COLO668 (cell line): ENCODE measurements around the gene FAM240A.
"Not testable (repeated sequence)": the region's sequence is repeated elsewhere in the genome, so short reads cannot be mapped to it uniquely, and the experiment has no call there.

Experiments used
- DNase-seq: peaks from one replicate; lab custom pipeline; 2025; ENCODE audit not compliant: unreplicated experiment; lab: John Stamatoyannopoulos, UW

FAM240A gene

DNA sequence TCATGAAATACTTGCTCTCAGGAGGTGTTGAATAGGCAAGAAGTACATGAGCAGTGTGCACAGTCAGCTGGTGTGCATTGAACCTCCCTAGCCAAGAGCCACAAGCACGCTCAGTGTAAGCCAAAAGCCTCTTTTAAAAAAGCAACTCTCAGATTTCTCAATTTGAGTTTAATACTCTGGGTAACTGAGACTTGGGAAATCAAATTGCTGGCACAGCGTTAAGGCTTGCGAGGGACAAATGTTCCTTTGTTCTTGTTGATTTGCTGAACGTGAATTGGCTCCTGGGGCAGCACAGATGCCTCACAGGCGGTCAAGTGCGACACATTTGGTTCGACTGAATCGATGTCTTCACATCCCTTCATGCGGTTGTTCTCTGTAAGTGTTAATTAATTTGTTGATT lies at the start of gene FAM240A:
Gene FAM240A (plus strand): TSS at position 202 of the 400 bp plus-strand sequence. CDS start 159 bp downstream, at position 361.
- no peak for DNase-seq

DNA sequence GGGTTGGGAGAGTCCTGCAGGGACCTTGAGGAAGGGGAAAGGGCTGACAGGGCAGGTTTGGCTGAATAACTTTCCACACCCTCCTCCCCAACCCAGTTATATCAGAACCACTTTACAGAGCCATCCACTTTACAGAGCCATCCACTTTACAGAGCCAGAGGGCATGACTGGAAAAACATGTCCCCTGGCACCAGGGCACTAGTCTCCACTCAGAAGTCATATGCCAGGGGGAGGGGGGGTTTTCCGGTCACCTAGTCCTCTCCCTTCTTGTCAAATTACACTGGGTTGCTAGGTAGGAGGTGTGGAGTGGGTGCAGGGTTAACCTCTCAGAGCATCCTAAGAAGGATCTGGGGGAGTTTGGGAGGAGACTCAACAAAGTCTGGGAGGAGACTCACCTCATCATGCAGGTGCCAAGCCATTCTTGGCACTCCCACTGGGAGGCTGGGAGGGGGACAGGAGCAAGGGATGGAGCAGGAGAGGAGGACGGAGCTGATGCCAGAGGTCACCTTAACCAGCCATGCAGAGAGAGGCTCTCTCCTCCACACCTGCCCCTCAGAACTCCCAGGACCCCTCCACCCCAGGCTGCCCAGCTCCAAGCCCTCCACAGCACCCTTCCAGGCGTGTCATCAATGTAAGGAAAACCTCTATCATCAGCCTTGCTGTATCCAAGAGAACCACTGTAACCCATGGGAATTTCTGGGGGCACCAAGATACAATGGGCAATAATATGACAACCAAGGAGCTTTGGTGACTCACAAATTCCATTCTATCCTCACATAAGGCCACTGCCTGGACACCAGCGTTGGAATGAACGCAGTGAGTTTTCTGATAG lies 47.9 kb upstream of the FAM240A start:
- no peak for DNase-seq

DNA sequence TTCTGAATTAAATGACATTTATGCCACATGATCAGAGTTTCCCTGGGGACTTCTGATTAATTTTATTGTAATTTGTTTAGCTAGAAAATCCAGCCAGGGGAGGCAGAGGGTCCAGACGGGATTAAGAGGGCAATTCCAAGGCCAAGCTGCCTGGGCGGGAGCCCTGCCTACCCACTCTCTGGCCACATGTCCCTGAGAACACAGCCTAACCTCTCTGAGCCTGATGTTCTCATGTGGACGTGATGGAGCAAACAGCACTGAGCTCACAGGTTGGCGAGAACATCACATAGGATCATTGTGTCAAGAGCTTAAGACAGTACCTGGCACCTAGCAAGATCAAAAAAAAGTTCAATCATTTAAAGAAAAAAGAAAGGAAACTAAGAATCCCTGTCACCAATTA lies 47.2 kb upstream of the FAM240A start:
- no peak for DNase-seq

DNA sequence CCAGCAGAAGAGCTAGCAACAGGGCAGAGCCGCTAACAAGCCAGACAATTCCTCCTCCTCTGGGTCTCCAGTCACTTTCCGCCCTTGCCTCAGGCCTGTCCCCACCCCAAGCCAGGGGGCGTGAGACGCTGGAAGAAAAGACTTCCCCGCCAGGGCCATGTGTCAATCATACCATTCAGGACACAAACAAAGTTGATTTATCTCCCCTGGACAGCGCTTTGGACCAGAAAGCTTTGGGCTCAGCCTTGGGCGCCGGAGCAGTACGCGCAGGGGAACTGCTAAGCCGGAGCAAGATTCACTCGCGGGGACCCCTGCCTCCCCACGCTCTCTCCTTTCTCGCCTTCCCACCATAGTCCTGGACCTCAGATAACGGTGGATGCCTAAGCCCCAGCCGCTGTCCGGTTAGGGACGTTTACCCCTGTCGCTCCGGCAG lies 46.7 kb upstream of the FAM240A start:
- no peak for DNase-seq

DNA sequence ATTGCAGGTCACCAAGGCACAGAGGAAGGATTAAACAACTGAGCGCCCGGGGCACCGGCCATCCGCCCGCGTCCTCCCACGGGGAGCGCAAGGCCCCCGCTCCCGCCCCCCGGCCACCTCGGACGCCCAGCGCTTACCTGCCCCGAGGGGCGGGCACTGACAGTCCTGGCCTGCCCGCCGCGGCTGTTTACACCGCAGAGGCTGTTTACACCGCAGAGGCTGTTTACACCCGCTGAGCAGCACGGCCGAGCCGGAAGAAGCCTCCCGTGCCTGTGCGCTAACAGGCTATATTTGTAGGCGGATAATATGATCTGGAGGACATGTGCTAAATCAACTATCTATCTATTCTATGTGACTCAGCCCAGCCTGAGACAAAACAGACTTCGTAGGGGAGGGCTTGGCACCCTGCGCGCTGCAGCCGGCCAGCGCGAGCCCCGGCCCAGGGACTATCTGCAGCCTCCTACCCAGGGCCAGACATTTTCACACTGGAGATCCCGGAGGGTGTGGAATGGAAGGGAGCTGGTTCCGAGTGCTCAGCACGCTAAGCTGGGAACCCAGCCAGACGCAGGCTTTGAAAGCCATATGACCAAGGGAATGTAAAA lies 46.2 kb upstream of the FAM240A start, which contains the start of gene LRRC2:
Gene LRRC2 (minus strand): TSS at position 263 of the 602 bp plus-strand sequence. CDS start 14,711 bp downstream, outside the sequence.
- peak; percentile 30 for DNase-seq

DNA sequence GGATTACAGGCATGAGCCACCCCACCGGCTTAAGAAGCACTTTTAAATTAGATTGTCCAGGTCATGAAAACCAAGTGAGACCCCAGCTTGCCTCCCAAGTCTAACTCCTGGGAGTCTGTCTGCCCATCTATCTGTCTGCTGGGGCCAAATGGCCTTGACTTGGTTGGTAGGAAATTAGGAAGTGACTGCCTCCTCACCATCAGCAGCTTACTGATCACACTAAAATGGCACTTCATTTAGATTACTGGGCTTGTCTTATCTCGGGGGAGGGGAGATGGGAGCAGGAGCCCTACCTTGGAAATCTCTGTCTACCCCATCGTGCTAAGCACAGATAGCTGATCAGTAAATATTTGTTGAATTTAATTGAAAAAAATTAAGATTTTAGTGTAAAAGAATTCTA lies 40.6 kb upstream of the FAM240A start:
- no peak for DNase-seq

DNA sequence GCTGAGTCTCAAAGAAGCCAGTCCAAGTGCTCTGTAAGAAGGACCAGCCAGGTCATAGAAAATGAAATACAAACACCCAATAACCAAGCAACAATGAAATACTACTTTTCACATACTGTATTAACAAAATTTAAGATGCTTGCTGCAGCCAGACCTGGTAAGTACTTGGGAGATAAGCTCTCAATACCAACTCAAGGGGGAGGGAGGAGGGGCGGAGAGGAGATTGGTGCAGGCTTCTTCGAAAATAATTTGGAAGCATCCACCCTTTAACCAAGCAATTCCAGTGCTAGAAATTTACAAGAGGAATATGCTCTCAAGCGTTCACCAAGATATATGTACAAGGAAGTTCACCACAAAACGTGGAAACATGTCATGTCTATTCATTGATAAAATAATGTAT lies 38.6 kb upstream of the FAM240A start:
- no peak for DNase-seq

DNA sequence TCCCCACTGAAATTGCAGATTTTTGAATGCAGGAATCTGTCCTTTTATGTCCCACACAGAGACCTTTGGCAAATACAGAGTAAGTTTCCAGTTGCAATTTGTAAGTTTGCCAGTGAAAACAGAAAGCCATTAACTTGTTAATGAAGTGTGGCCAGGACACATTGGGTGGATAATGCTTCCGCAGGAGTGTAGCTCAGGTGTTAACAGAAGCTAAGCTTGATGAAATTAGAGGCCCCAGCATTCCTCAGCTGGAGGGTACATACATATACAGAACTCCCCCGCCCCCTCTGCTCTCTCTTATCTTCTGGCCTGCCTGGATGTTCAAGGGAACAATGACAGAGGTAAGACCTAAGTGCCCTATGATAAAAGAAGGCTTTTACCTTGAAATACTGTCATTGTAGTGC lies 38.1 kb upstream of the FAM240A start:
- DNase-seq: no peak

DNA sequence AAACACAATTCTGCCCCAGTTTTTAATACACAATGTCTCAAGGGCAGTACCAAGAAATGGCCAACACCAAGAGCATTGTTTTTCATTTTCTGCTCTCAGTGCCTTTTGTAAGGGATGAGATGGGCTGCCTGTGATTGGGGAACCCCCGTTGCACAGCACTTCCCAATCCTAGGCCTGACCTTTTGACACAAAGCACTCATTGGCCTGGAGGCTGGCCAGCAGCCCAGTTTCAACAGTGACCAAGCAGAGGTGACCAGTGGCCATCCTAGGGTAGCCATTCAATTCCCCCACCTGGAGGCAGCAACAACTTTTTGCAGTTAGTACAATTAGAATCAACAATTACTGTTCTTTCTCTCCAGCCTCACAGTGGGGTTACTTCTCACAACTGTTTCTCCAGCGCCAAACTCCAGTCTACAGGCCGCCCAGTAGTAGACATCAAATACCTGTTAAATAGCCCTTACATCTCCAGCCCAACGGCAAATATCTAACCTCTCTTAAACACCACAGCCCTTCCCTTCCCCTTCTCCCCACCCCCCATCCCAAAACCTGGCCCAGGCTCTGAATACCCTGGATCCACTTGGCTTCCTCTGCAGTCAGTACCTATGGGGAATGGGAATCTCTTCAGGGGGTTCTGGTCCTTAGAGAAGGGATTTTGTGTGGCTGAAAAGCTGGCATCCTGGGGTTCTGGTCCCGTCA lies 37.3 kb upstream of the FAM240A start:
- DNase-seq: no peak

DNA sequence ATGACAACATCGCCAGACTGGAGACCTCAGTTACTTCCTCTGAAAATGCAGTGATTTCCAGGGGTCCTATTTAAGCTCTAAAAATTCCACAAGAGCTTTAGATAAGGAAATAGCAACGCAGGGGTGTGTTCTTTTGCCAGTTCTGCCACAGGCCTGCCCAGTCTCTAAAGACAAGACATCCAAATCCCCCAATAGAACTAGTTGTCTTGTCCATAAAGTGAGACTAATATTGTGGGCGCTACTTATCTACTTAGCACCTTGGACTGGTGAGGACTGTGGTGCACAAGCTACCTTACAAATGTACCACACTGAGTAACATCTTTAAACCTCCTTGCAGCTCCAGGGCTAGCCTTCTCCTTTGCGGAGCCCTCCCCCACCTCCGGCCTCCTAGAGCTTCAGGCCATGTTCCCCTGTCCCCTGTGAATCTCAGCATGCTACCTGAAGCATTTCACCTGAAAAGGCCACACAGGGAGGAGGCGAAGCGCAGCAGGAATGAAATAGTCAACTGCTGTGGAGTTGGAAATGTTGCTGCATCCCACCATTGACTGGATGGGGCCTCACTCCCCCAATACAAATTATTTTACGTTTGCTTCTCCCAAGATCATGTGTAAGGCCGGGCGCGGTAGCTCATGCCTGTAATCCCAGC lies 36.6 kb upstream of the FAM240A start:
- DNase-seq: no peak

DNA sequence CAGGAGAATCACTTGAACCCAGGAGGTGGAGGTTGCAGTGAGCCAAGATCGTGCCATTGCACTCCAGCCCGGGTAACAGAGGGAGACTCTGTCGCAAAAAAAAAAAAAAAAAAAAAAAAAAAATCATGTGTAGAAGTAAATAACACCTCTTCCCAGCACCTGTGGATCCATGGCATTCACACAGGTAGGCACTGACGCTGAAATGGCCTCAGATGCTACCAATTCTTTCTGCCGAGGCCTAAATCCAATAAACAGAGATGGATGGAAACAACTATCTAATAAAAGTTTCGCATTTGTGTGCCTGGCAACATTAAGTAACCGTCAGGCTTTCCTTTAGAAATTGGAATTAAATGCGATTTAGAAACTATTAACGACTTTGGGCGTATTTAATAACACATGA lies 35.9 kb upstream of the FAM240A start:
- DNase-seq: no peak

DNA sequence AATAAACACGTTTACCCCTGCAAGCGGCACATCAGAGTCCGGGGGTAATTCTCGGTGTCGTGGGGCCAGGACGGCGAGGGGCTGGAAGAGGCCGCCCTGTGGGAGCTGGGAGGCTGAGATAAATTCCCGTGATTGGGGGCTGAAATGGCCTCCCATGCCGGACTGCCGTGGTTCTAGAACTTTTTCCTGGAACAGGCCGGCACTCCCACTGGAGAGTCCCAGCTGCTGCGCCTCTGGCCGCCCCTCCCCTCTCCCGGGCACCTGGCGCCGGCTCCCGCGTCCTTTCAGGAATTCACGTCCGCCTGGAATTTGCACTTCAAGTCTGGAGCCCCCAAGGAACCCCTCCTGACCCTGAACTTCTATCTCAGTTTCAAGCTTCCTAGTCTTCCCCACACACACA lies 35.4 kb upstream of the FAM240A start:
- DNase-seq: no peak

DNA sequence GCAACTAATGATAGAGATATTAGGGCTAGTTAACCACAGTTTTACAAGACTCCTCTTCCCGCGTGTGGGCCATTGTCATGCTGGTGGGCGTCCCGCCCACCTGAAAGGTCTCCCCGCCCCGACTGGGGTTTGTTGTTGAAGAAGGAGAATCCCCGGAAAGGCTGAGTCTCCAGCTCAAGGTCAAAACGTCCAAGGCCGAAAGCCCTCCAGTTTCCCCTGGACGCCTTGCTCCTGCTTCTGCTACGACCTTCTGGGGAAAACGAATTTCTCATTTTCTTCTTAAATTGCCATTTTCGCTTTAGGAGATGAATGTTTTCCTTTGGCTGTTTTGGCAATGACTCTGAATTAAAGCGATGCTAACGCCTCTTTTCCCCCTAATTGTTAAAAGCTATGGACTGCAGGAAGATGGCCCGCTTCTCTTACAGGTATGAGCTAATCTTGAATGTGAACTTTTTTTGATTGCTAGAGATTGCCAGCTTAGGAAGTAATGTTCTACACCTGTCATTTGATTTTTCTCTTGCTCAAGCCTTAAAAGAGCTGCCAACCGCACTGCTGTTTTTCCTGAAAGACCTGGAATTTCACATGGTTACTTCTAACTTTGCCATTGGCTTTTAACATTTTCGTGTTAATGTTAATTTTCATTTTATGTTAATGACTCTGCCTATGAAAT lies 34.6 kb upstream of the FAM240A start:
- not testable (repeated sequence) for DNase-seq

DNA sequence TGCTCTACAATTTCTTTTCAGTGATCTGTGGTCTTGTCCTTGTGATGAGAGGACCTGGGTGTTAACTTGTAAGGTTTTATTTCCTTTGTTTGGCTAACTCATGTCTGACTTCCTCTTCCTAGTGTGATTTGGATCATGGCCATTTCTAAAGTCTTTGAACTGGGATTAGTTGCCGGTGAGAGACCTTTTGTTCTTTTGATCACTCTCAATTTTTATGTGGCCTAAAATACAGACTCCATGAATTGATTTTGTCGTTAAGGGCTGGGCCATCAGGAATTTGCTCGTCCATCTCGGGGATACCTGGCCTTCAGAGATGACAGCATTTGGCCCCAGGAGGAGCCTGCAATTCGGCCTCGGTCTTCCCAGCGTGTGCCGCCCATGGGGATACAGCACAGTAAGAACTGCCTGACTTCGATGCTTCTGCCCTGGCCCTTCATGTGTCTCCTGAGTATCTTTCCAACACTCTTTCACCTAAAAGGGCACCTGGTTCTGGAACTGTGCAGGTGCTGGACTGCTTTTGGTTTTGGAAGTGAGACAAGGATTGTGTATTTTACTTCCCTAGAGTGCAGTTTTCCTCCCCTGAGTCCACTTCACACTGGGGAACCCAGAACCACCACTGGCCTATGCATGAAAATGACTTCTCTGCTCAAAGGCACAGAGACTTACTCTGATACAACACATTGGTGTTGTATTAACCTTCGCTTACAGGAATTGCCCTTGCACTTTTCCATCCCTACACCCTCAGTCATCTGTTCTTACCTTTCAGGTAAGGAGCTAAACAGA lies 33.2 kb upstream of the FAM240A start:
- no peak for DNase-seq

DNA sequence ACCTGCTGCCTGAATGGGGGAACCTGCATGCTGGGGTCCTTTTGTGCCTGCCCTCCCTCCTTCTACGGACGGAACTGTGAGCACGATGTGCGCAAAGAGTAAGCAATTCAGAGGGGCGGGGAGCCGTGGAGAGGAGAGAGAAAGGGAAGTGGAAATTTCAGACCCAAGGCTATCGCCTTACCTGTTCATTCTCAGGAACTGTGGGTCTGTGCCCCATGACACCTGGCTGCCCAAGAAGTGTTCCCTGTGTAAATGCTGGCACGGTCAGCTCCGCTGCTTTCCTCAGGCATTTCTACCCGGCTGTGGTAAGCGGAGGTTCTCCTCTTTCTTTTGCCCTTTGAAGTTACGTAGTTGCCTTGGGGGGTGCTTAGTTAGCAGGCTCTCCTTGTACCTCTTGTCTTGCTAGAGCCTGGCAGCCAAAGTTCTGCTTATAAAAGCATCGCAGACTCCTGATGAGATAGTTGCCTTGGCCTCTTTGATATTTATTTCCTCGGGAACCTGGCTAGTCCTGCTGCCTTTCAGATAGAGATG lies 32.5 kb upstream of the FAM240A start:
- no peak for DNase-seq

DNA sequence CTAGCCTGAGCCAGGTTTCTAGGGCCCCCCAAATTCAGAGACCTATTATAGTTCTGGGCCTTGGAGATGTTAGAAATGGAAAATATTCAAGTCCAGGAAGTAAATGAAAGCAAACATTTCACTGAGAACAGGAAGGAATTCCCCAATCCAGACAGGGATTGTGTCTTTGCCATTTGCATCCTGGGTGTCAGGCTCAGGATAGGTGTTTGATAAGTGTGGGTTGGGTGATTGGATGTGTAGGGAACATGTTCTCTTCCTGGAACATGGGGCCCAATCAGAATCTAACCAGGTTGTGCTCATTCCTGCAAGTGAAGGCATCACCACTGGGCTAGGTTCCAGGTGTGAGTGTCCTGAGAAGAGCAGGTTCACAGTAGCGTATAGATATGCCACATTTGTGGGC lies 31.6 kb upstream of the FAM240A start:
- DNase-seq: no peak

DNA sequence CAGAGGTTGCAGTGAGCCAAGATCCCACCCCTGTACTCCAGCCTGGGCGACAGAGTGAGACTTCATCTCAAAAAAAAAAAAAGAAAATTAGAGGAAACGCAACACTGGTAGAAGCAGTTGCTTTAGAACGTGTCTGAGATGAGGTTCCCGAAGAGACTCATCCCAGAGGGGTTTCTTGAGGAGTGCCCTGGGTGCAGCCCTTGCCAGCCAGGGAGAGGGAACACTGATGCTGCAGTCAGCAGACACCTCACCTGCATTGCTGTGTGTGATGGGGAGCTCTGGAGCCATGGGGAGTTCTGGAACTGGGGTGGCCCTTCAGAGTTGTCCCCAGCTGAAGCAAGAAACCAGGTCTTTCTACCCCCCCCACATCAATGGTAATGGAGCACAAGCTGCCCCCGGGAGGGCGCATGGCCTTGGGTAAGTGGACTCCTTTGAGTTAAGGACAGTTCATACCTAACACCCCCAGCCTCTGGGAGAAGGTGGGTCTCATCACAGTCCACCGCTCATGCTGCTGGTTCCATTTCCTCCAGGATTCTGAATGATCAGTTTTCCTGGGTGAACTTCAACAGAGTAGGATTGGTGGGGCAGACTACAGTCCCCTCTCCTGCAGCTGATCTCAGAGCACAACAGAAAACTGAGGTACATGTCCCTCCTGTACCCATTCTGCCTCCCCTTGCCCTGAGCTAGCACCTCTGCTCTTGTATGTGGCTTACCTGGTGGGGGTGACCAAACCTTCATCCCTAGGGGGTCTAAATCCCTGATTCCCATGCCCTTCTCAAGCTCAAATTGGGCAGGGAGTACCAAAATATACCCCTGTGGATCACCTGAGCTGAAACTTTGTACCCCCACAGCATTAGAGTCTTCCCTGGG lies 27.5 kb upstream of the FAM240A start:
- DNase-seq: no peak

DNA sequence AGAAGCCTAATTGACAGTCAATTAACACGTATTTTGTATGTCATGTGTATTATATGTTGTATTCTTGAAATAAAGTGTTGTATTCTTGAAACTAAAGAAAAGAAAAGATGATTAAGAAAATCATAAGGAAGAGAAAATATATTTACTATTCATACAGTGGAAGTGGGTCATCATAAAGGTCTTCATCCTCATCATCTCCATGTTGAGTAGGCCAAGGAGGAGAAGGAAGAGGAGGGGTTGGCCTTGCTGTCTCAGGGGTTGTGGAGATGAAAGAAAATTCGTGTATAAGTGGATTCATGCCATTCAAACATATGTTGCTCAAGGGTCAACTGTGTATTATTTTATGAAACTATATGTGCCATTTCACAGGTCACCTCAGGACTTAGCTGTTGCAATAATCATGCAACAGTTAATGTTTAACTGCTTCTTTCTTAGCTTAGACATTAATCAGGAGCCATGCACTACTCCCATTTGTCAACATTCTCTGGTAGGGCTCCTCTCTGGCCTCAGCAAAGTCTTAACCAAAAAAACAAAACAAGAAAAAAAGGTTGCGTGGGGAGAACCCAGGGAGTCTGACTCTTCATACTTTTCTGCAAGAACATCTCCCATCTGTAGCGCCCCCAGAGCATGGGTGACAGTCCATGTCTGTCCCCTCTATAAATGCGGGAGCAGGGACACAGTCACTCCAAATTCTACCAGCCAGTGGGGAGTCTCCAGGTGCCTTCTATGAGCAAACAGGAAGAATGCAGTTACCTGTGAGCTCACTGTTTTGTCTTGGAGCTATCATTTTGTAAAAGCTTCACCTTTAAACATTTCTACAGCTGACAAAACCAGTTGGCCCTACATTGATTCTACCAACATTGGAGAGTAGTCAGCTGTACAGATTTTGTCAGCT lies 26.3 kb upstream of the FAM240A start:
- peak; percentile 10 for DNase-seq
